ENCODE results near the gene MAVS. TPM values are rescaled to one million over a fixed set of nuclear protein-coding genes. Genes with fewer than 3 reads are reported as not detected.
"Not testable (repeated sequence)": the region's sequence is repeated elsewhere in the genome, so short reads cannot be mapped to it uniquely, and the experiment has no call there.

MAVS gene
- total and polyA plus RNA-seq, 4 donors: 12.3 to 34.9 (median 22.4) TPM

- Histone ChIP-seq H3K27me3 (ENCODE audit: control insufficient read depth, insufficient read depth, low read length) (no peaks in the 10 kb centered on the region), H3K4me1 (ENCODE audit: control insufficient read depth, insufficient read depth, low read length) (peaks cover 11% of the 10 kb centered on the region), H3K4me3 (ENCODE audit: low read depth, low read length) (no peak overlapping the region), H3K9me3 (ENCODE audit: control insufficient read depth, insufficient read depth, low read length) (no peaks in the 10 kb centered on the region), H3K36me3 (ENCODE audit: control insufficient read depth, insufficient read depth, low read length) (no peaks in the 10 kb centered on the region), H3K27ac (ENCODE audit: low read depth, low read length) (no peak overlapping the region)
- no CpG with 5 or more reads among the region's 5 CpGs for WGBS (ENCODE audit: insufficient coverage)
- no peak for DNase-seq (ENCODE audit: low read depth in 4 of 6, low spot score in 6 of 6)
Measured at GRCh38 chr20:3902446-3902845, 55.8 kb downstream of the MAVS start.

GRCh38 chr20:3904224-3904623, 57.6 kb downstream of the MAVS start:
- Histone ChIP-seq H3K27me3 (ENCODE audit: control insufficient read depth, insufficient read depth, low read length) (no peaks in the 10 kb centered on the region), H3K27ac (ENCODE audit: low read depth, low read length) (no peak overlapping the region), H3K4me1 (ENCODE audit: control insufficient read depth, insufficient read depth, low read length) (peaks cover 14% of the 10 kb centered on the region), H3K4me3 (ENCODE audit: low read depth, low read length) (no peak overlapping the region), H3K9me3 (ENCODE audit: control insufficient read depth, insufficient read depth, low read length) (no peaks in the 10 kb centered on the region), H3K36me3 (ENCODE audit: control insufficient read depth, insufficient read depth, low read length) (peaks cover 8% of the 10 kb centered on the region)
- 72% methylated on average over 2 of the region's 2 CpGs for WGBS (ENCODE audit: insufficient coverage)
- no peak for DNase-seq (ENCODE audit: low read depth in 4 of 6, low spot score in 6 of 6)

GRCh38 chr20:3904857-3905256, 58.2 kb downstream of the MAVS start:
- no peak overlapping the region for H3K27ac ChIP-seq (ENCODE audit: low read depth, low read length)
- H3K9me3 ChIP-seq (ENCODE audit: control insufficient read depth, insufficient read depth, low read length): no peaks in the 10 kb centered on the region
- no peaks in the 10 kb centered on the region for H3K27me3 ChIP-seq (ENCODE audit: control insufficient read depth, insufficient read depth, low read length)
- H3K4me3 ChIP-seq (ENCODE audit: low read depth, low read length): no peak overlapping the region
- peaks cover 18% of the 10 kb centered on the region for H3K4me1 ChIP-seq (ENCODE audit: control insufficient read depth, insufficient read depth, low read length)
- 94% methylated on average over 5 of the region's 5 CpGs for WGBS (ENCODE audit: insufficient coverage)
- H3K36me3 ChIP-seq (ENCODE audit: control insufficient read depth, insufficient read depth, low read length): peaks cover 13% of the 10 kb centered on the region
- DNase-seq (ENCODE audit: low read depth in 4 of 6, low spot score in 6 of 6): no peak

GRCh38 chr20:3906744-3907721, 60.4 kb downstream of the MAVS start:
- H3K27me3 ChIP-seq (ENCODE audit: control insufficient read depth, insufficient read depth, low read length); H3K4me3 ChIP-seq (ENCODE audit: low read depth, low read length); DNase-seq (ENCODE audit: low read depth in 4 of 6, low spot score in 6 of 6); H3K9me3 ChIP-seq (ENCODE audit: control insufficient read depth, insufficient read depth, low read length); H3K27ac ChIP-seq (ENCODE audit: low read depth, low read length): not testable (repeated sequence)
- H3K36me3 ChIP-seq (ENCODE audit: control insufficient read depth, insufficient read depth, low read length): peaks cover 23% of the 10 kb centered on the region
- H3K4me1 ChIP-seq (ENCODE audit: control insufficient read depth, insufficient read depth, low read length): peaks cover 16% of the 10 kb centered on the region
- 94% methylated on average over 8 of the region's 17 CpGs for WGBS (ENCODE audit: insufficient coverage)

- DNase-seq (ENCODE audit: low read depth in 4 of 6, low spot score in 6 of 6): peak in 2 of 6 donors; percentile 69 to 85
- H3K4me3 ChIP-seq (ENCODE audit: low read depth, low read length): no peak overlapping the region
- whole genome bisulfite sequencing (ENCODE audit: insufficient coverage): 29% methylated on average over 4 of the region's 4 CpGs
- H3K9me3 ChIP-seq (ENCODE audit: control insufficient read depth, insufficient read depth, low read length): no peaks in the 10 kb centered on the region
- H3K36me3 ChIP-seq (ENCODE audit: control insufficient read depth, insufficient read depth, low read length): peaks cover 35% of the 10 kb centered on the region
- H3K27ac ChIP-seq (ENCODE audit: low read depth, low read length): no peak overlapping the region
- no peaks in the 10 kb centered on the region for H3K27me3 ChIP-seq (ENCODE audit: control insufficient read depth, insufficient read depth, low read length)
- H3K4me1 ChIP-seq (ENCODE audit: control insufficient read depth, insufficient read depth, low read length): peaks cover 16% of the 10 kb centered on the region
Measured at GRCh38 chr20:3908667-3909066, 62.0 kb downstream of the MAVS start.

- H3K36me3 ChIP-seq (ENCODE audit: control insufficient read depth, insufficient read depth, low read length): peaks cover 46% of the 10 kb centered on the region
Measured at GRCh38 chr20:3909952-3910366, 63.3 kb downstream of the MAVS start.

GRCh38 chr20:3910853-3911252, 64.2 kb downstream of the MAVS start:
- peaks cover 16% of the 10 kb centered on the region for H3K4me1 ChIP-seq (ENCODE audit: control insufficient read depth, insufficient read depth, low read length)
- WGBS (ENCODE audit: insufficient coverage): 67% methylated on average over 1 of the region's 2 CpGs
- no peak overlapping the region for H3K4me3 ChIP-seq (ENCODE audit: low read depth, low read length)
- H3K27me3 ChIP-seq (ENCODE audit: control insufficient read depth, insufficient read depth, low read length): no peaks in the 10 kb centered on the region
- H3K9me3 ChIP-seq (ENCODE audit: control insufficient read depth, insufficient read depth, low read length): no peaks in the 10 kb centered on the region
- DNase-seq (ENCODE audit: low read depth in 4 of 6, low spot score in 6 of 6): no peak
- H3K27ac ChIP-seq (ENCODE audit: low read depth, low read length): no peak overlapping the region
- H3K36me3 ChIP-seq (ENCODE audit: control insufficient read depth, insufficient read depth, low read length): peaks cover 49% of the 10 kb centered on the region

More at GRCh38 chr20:3909952-3910366, 63.3 kb downstream of the MAVS start:
- Histone ChIP-seq H3K4me1 (ENCODE audit: control insufficient read depth, insufficient read depth, low read length) (peaks cover 16% of the 10 kb centered on the region), H3K27me3 (ENCODE audit: control insufficient read depth, insufficient read depth, low read length) (no peaks in the 10 kb centered on the region), H3K9me3 (ENCODE audit: control insufficient read depth, insufficient read depth, low read length) (no peaks in the 10 kb centered on the region), H3K4me3 (ENCODE audit: low read depth, low read length) (no peak overlapping the region), H3K27ac (ENCODE audit: low read depth, low read length) (no peak overlapping the region)
- DNase-seq (ENCODE audit: low read depth in 4 of 6, low spot score in 6 of 6): no peak

GRCh38 chr20:3911956-3912355, 65.3 kb downstream of the MAVS start:
- no peak overlapping the region for H3K4me3 ChIP-seq (ENCODE audit: low read depth, low read length)
- no peak for DNase-seq (ENCODE audit: low read depth in 4 of 6, low spot score in 6 of 6)
- no peaks in the 10 kb centered on the region for H3K9me3 ChIP-seq (ENCODE audit: control insufficient read depth, insufficient read depth, low read length)
- peaks cover 49% of the 10 kb centered on the region for H3K36me3 ChIP-seq (ENCODE audit: control insufficient read depth, insufficient read depth, low read length)
- H3K4me1 ChIP-seq (ENCODE audit: control insufficient read depth, insufficient read depth, low read length): peaks cover 12% of the 10 kb centered on the region
- WGBS (ENCODE audit: insufficient coverage): 85% methylated on average over 2 of the region's 2 CpGs
- H3K27ac ChIP-seq (ENCODE audit: low read depth, low read length): no peak overlapping the region
- H3K27me3 ChIP-seq (ENCODE audit: control insufficient read depth, insufficient read depth, low read length): no peaks in the 10 kb centered on the region

GRCh38 chr20:3914446-3914845, 67.8 kb downstream of the MAVS start:
- Histone ChIP-seq H3K36me3 (ENCODE audit: control insufficient read depth, insufficient read depth, low read length) (peaks cover 46% of the 10 kb centered on the region), H3K27ac (ENCODE audit: low read depth, low read length) (no peak overlapping the region), H3K4me1 (ENCODE audit: control insufficient read depth, insufficient read depth, low read length) (peaks cover 2% of the 10 kb centered on the region), H3K9me3 (ENCODE audit: control insufficient read depth, insufficient read depth, low read length) (no peaks in the 10 kb centered on the region), H3K4me3 (ENCODE audit: low read depth, low read length) (no peak overlapping the region), H3K27me3 (ENCODE audit: control insufficient read depth, insufficient read depth, low read length) (no peaks in the 10 kb centered on the region)
- DNase-seq (ENCODE audit: low read depth in 4 of 6, low spot score in 6 of 6): no peak
- WGBS (ENCODE audit: insufficient coverage): no CpG with 5 or more reads among the region's 2 CpGs

GRCh38 chr20:3915691-3916090, 69.1 kb downstream of the MAVS start:
- Histone ChIP-seq H3K36me3 (ENCODE audit: control insufficient read depth, insufficient read depth, low read length) (peaks cover 47% of the 10 kb centered on the region), H3K4me1 (ENCODE audit: control insufficient read depth, insufficient read depth, low read length) (no peaks in the 10 kb centered on the region), H3K27me3 (ENCODE audit: control insufficient read depth, insufficient read depth, low read length) (no peaks in the 10 kb centered on the region), H3K4me3 (ENCODE audit: low read depth, low read length) (no peak overlapping the region), H3K27ac (ENCODE audit: low read depth, low read length) (no peak overlapping the region), H3K9me3 (ENCODE audit: control insufficient read depth, insufficient read depth, low read length) (no peaks in the 10 kb centered on the region)
- WGBS (ENCODE audit: insufficient coverage): no CpG with 5 or more reads among the region's 2 CpGs
- no peak for DNase-seq (ENCODE audit: low read depth in 4 of 6, low spot score in 6 of 6)

All from spinal cord (tissue), 10 donors.